HCT116 (cell line): Measurements from ENCODE around the gene SUGCT.

Source experiments
- CTCF ChIP-seq, 3 experiments: fragments of 200-600 bp in 1 of 3; sonication (generic) in 1 of 3; IDR thresholded peaks in 2 of 3; conservative IDR thresholded peaks in 1 of 3; 2 replicates each; pipeline ENCODE4 v1.5.1; 2012 to 2017; ENCODE audit warnings: low read depth in 2 of 3, low read length in 2 of 3, antibody characterized with exemption in 1 of 3, borderline replicate concordance in 1 of 3, control low read depth in 1 of 3, mild to moderate bottlenecking in 1 of 3, mixed read lengths in 1 of 3, mixed run types in 1 of 3, moderate library complexity in 1 of 3; ENCODE audit not compliant: insufficient read depth in 1 of 3
- EZH2phosphoT487 ChIP-seq: fragments of 200-600 bp; IDR thresholded peaks from 2 replicates; pipeline ENCODE4 v1.6.1; 2018; ENCODE audit warnings: antibody characterized with exemption, borderline replicate concordance
- RAD21 ChIP-seq: IDR thresholded peaks from 2 replicates; pipeline ENCODE4 v1.6.1; 2012; ENCODE audit warnings: low read depth, mild to moderate bottlenecking
- TCF7L2 ChIP-seq: IDR thresholded peaks from 2 replicates; pipeline ENCODE4 v1.7.0; 2011; ENCODE audit warnings: borderline replicate concordance, inconsistent platforms; ENCODE audit not compliant: insufficient read depth, insufficient read length; ENCODE audit errors: extremely low read depth
- TF ChIP-seq, protein P1 (sequence below): IDR thresholded peaks from 2 replicates; pipeline ENCODE4 v1.6.1; 2011; ENCODE audit warnings: mild to moderate bottlenecking, low read length, moderate library complexity; ENCODE audit not compliant: insufficient replicate concordance; ENCODE audit errors: extremely low read depth

GRCh38 chr7:40879941-40880543 is 745.2 kb downstream of the SUGCT start:
- no peak for TF ChIP-seq TCF7L2
- TF ChIP-seq CTCF (IDR thresholded peaks at IDR 0.05 in 2 of 3, conservative IDR thresholded peaks at IDR 0.05 in 1 of 3; ENCODE audit: borderline replicate concordance in 1 of 3, insufficient read depth in 1 of 3, low read depth in 2 of 3, low read length in 2 of 3) = no peak
- no peak for TF ChIP-seq EZH2phosphoT487
- no peak for TF ChIP-seq RAD21
- TF ChIP-seq, protein P1, sequence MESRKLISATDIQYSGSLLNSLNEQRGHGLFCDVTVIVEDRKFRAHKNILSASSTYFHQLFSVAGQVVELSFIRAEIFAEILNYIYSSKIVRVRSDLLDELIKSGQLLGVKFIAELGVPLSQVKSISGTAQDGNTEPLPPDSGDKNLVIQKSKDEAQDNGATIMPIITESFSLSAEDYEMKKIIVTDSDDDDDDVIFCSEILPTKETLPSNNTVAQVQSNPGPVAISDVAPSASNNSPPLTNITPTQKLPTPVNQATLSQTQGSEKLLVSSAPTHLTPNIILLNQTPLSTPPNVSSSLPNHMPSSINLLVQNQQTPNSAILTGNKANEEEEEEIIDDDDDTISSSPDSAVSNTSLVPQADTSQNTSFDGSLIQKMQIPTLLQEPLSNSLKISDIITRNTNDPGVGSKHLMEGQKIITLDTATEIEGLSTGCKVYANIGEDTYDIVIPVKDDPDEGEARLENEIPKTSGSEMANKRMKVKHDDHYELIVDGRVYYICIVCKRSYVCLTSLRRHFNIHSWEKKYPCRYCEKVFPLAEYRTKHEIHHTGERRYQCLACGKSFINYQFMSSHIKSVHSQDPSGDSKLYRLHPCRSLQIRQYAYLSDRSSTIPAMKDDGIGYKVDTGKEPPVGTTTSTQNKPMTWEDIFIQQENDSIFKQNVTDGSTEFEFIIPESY = no peak
